ENCODE measurements around the gene NEK7. TPM values are rescaled to one million over a fixed set of nuclear protein-coding genes. Genes with fewer than 3 reads are reported as not detected.

Gene NEK7
- total RNA-seq, 1 donor from 2014 or later, result 34.7 TPM

DNA sequence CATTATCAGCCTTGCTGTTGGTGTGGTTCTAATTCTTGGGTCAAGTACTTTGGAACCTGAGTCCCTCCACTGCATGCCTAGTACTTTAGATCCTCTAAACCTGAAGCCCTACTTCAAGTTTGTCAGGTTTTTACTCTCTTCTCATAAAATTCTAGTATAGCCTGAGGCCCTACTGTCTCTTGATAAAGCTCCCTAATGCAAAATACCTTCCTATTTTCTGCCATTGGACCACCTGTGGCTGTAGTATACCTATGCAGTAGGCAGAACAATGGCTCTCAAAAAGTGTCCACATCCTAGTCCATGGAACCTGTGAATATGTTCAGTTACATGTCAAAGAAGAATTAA, 47.5 kb upstream of the NEK7 start:
- Mint-ChIP-seq H3K27ac (no peak overlapping the region), H3K27me3 (ENCODE audit: insufficient read depth, low read depth) (no peaks in the 10 kb centered on the region), H3K9me3 (peaks cover 2% of the 10 kb centered on the region), H3K4me3 (no peak overlapping the region), H3K4me1 (peaks cover 9% of the 10 kb centered on the region), H3K36me3 (no peaks in the 10 kb centered on the region)
- H3K27ac ChIP-seq, result no peak overlapping the region
- no peak overlapping the region for H3K4me2 ChIP-seq
- DNase-seq (ENCODE audit: low spot score), result no peak
- no peaks in the 10 kb centered on the region for H3F3A ChIP-seq (ENCODE audit: low read depth)
- H3K9me3 ChIP-seq (ENCODE audit: low read depth), result no peaks in the 10 kb centered on the region
- H3K79me2 ChIP-seq (ENCODE audit: low read depth), result no peaks in the 10 kb centered on the region
- TF ChIP-seq EZH2 (IDR thresholded peaks at IDR 0.05), result no peak
- no peak for TF ChIP-seq EZH2phosphoT487 (IDR thresholded peaks at IDR 0.05)
- TF ChIP-seq, protein P1, sequence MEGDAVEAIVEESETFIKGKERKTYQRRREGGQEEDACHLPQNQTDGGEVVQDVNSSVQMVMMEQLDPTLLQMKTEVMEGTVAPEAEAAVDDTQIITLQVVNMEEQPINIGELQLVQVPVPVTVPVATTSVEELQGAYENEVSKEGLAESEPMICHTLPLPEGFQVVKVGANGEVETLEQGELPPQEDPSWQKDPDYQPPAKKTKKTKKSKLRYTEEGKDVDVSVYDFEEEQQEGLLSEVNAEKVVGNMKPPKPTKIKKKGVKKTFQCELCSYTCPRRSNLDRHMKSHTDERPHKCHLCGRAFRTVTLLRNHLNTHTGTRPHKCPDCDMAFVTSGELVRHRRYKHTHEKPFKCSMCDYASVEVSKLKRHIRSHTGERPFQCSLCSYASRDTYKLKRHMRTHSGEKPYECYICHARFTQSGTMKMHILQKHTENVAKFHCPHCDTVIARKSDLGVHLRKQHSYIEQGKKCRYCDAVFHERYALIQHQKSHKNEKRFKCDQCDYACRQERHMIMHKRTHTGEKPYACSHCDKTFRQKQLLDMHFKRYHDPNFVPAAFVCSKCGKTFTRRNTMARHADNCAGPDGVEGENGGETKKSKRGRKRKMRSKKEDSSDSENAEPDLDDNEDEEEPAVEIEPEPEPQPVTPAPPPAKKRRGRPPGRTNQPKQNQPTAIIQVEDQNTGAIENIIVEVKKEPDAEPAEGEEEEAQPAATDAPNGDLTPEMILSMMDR (IDR thresholded peaks at IDR 0.05), result no peak
- no peak overlapping the region for H3K9ac ChIP-seq
- no peak overlapping the region for H3K4me3 ChIP-seq
- H2AFZ ChIP-seq (replicated peaks), result no peak overlapping the region
- no peaks in the 10 kb centered on the region for H3K27me3 ChIP-seq
- no peaks in the 10 kb centered on the region for H4K20me1 ChIP-seq (ENCODE audit: low read depth)
- peaks cover 10% of the 10 kb centered on the region for H3K4me1 ChIP-seq
- H3K36me3 ChIP-seq, result no peaks in the 10 kb centered on the region

DNA sequence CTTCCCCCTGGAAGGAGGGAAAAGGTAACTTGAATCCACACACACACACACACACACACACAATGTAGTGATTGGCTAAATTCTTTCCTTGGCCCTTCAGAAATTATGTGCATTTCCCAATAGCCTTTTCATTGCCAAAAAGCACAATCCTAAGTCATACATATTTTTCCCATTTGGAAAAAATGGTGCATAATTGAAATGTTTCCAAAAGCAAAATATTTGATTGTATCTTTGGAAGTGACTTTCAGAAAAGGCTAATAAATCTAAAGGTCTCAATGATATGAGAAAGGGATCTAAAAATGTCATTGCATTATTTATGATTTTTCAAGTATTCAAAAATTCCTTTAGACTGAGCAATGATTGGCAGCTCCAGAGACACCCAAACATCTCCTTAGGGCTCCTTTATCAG, 43.5 kb upstream of the NEK7 start:
- Histone ChIP-seq H4K20me1 (ENCODE audit: low read depth) (no peaks in the 10 kb centered on the region), H3K79me2 (ENCODE audit: low read depth) (no peaks in the 10 kb centered on the region), H3K27ac (no peak overlapping the region), H3F3A (ENCODE audit: low read depth) (no peaks in the 10 kb centered on the region), H3K4me3 (no peak overlapping the region), H3K36me3 (no peaks in the 10 kb centered on the region), H3K9ac (no peak overlapping the region), H2AFZ (replicated peaks) (no peak overlapping the region), H3K4me2 (no peak overlapping the region), H3K27me3 (no peaks in the 10 kb centered on the region), H3K9me3 (ENCODE audit: low read depth) (no peaks in the 10 kb centered on the region), H3K4me1 (no peaks in the 10 kb centered on the region)
- TF ChIP-seq EZH2phosphoT487 (IDR thresholded peaks at IDR 0.05) (no peak), EZH2 (IDR thresholded peaks at IDR 0.05) (no peak)
- TF ChIP-seq, protein P1 (IDR thresholded peaks at IDR 0.05), result no peak
- Mint-ChIP-seq H3K4me1 (no peaks in the 10 kb centered on the region), H3K36me3 (no peaks in the 10 kb centered on the region), H3K27ac (no peak overlapping the region), H3K4me3 (no peak overlapping the region), H3K9me3 (peaks cover 2% of the 10 kb centered on the region), H3K27me3 (ENCODE audit: insufficient read depth, low read depth) (no peaks in the 10 kb centered on the region)
- DNase-seq (ENCODE audit: low spot score), result no peak

DNA sequence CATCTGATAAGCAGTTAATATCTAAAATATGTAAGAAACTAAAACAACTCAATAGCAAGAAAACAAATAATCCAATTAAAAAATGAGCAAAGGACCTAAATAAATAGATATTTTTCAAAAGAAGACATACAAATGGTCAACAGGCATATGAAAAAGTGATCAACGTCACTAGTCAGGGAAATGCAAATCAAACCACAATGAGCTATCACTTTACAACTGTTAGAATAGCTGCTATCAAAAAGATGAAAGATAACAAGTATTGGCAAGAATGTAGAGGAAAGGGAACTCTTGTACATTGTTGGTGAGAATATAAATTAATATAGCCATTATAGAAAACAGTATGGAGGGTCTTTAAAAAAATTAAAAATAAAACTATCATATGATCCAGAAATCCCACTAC, 40.7 kb upstream of the NEK7 start:
- no peaks in the 10 kb centered on the region for H3F3A ChIP-seq (ENCODE audit: low read depth)
- H3K36me3 ChIP-seq, result no peaks in the 10 kb centered on the region
- Mint-ChIP-seq H3K27me3 (ENCODE audit: insufficient read depth, low read depth) (no peaks in the 10 kb centered on the region), H3K27ac (no peak overlapping the region), H3K4me3 (no peak overlapping the region), H3K36me3 (no peaks in the 10 kb centered on the region), H3K4me1 (no peaks in the 10 kb centered on the region), H3K9me3 (no peaks in the 10 kb centered on the region)
- H3K27me3 ChIP-seq, result no peaks in the 10 kb centered on the region
- no peak overlapping the region for H3K4me2 ChIP-seq
- H3K9ac ChIP-seq, result no peak overlapping the region
- H3K4me1 ChIP-seq, result no peaks in the 10 kb centered on the region
- no peak for DNase-seq (ENCODE audit: low spot score)
- TF ChIP-seq EZH2phosphoT487 (IDR thresholded peaks at IDR 0.05) (no peak), EZH2 (IDR thresholded peaks at IDR 0.05) (no peak)
- TF ChIP-seq, protein P1 (IDR thresholded peaks at IDR 0.05), result no peak
- no peaks in the 10 kb centered on the region for H3K9me3 ChIP-seq (ENCODE audit: low read depth)
- H2AFZ ChIP-seq (replicated peaks), result no peak overlapping the region
- H4K20me1 ChIP-seq (ENCODE audit: low read depth), result no peaks in the 10 kb centered on the region
- H3K27ac ChIP-seq, result no peak overlapping the region
- no peak overlapping the region for H3K4me3 ChIP-seq
- H3K79me2 ChIP-seq (ENCODE audit: low read depth), result no peaks in the 10 kb centered on the region

DNA sequence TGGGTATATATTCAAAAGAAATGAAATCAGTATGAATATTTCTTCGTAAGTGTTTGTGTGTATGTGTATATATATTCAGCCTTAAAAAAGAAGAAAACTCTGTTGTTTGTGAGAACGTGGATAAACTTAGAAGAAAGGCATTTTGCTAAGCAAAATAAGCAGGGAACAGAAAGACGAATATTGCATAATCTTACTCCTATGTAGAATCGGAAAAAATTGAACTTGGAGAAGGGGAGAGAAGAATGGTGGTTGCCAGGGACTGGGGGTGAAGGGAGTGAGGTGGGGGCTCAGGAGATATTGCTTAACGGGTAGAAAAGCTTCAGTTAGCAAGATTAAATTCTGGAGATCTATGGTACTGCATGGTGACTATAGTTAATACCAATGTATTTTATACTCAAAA, 40.3 kb upstream of the NEK7 start:
- DNase-seq (ENCODE audit: low spot score), result no peak
- H3F3A ChIP-seq (ENCODE audit: low read depth), result no peaks in the 10 kb centered on the region
- no peaks in the 10 kb centered on the region for H3K36me3 ChIP-seq
- no peaks in the 10 kb centered on the region for H3K4me1 ChIP-seq
- H3K9me3 Mint-ChIP-seq, result no peaks in the 10 kb centered on the region
- H3K27ac Mint-ChIP-seq, result no peak overlapping the region
- no peak overlapping the region for H3K4me2 ChIP-seq
- H3K27me3 ChIP-seq, result no peaks in the 10 kb centered on the region
- H2AFZ ChIP-seq (replicated peaks), result no peak overlapping the region
- H3K36me3 Mint-ChIP-seq, result no peaks in the 10 kb centered on the region
- TF ChIP-seq, protein P1 (IDR thresholded peaks at IDR 0.05), result no peak
- TF ChIP-seq EZH2phosphoT487 (IDR thresholded peaks at IDR 0.05) (no peak), EZH2 (IDR thresholded peaks at IDR 0.05) (no peak)
- H3K9me3 ChIP-seq (ENCODE audit: low read depth), result no peaks in the 10 kb centered on the region
- no peaks in the 10 kb centered on the region for H3K27me3 Mint-ChIP-seq (ENCODE audit: insufficient read depth, low read depth)
- H4K20me1 ChIP-seq (ENCODE audit: low read depth), result no peaks in the 10 kb centered on the region
- H3K4me3 ChIP-seq, result no peak overlapping the region
- no peak overlapping the region for H3K9ac ChIP-seq
- H3K4me3 Mint-ChIP-seq, result no peak overlapping the region
- no peaks in the 10 kb centered on the region for H3K79me2 ChIP-seq (ENCODE audit: low read depth)
- no peak overlapping the region for H3K27ac ChIP-seq
- no peaks in the 10 kb centered on the region for H3K4me1 Mint-ChIP-seq
